Measurements from ENCODE around the gene HAL. TPM values are rescaled to one million over a fixed set of nuclear protein-coding genes. Genes with fewer than 3 reads are reported as not detected.

The HAL gene
- total and polyA plus RNA-seq, 10 of the 15 experiments (the other 5 are each of a cell fraction or from before 2014, with no cell fraction given): 0.04 to 0.45 (median 0.13) TPM; not detected in 1

GRCh38 chr12:95975491-95975890, 20.7 kb downstream of the HAL start:
- no peak for DNase-seq (ENCODE audit: low read depth, low spot score)
- Histone ChIP-seq H3K9me3 (replicated peaks; ENCODE audit: control insufficient read depth, insufficient read depth, low read length) (no peaks in the 10 kb centered on the region), H3K36me3 (ENCODE audit: control insufficient read depth in 2 of 2, insufficient read depth in 2 of 2, low read length in 1 of 2) (no peaks in the 10 kb centered on the region), H3K27me3 (replicated peaks in 1 of 2; ENCODE audit: control insufficient read depth in 2 of 2, insufficient read depth in 2 of 2, low read length in 1 of 2) (no peaks in the 10 kb centered on the region; a peak in 1 of 4 replicates), H3K79me2 (ENCODE audit: control insufficient read depth, insufficient read depth, low read length) (no peaks in the 10 kb centered on the region), H2AFZ (ENCODE audit: control insufficient read depth, low read depth, low read length) (no peak overlapping the region), H4K20me1 (ENCODE audit: control insufficient read depth, insufficient read depth) (no peaks in the 10 kb centered on the region), H3K4me3 (no peak overlapping the region), H3K4me2 (ENCODE audit: control insufficient read depth, insufficient read depth) (no peak overlapping the region), H3K27ac (ENCODE audit: control insufficient read depth, insufficient read depth) (no peak overlapping the region), H3K4me1 (ENCODE audit: control insufficient read depth, insufficient read depth, low read length) (no peaks in the 10 kb centered on the region), H3K9ac (ENCODE audit: control insufficient read depth, insufficient read depth, low read length) (no peak overlapping the region)
- no peak for ATAC-seq
- CTCF ChIA-PET: no interaction called here
- POLR2A ChIA-PET: interaction anchor here (0.6 kb wide), 1 partner anchor 34 kb away, joined by 5 read pairs; no protein-coding TSS in a partner anchor
- RAD21 ChIA-PET (ENCODE audit: unreplicated experiment): no interaction called here
- no TSS peak for BruUV-seq (replicated peaks)
- SMC1A ChIA-PET (ENCODE audit: uncharacterized antibody, unreplicated experiment): no interaction called here
- intact Hi-C loops (cut with micrococcal nuclease; ENCODE audit: unreplicated experiment): no loop called here
- WGBS (ENCODE audit: insufficient coverage, insufficient replicate concordance, low lambda C conversion rate, missing lambda C conversion rate): 37% methylated on average over 4 of the region's 4 CpGs
- TF ChIP-seq MYB (IDR thresholded peaks at IDR 0.05; ENCODE audit: borderline replicate concordance, low read depth, low read length) (no peak), PML (IDR thresholded peaks at IDR 0.05; ENCODE audit: low read length) (no peak), SIN3A (IDR thresholded peaks at IDR 0.05; ENCODE audit: low read depth, low read length) (no peak), BRCA1 (IDR thresholded peaks at IDR 0.05; ENCODE audit: low read depth, low read length) (no peak), CBX3 (IDR thresholded peaks at IDR 0.05; ENCODE audit: borderline replicate concordance, low read depth) (no peak), RFX5 (IDR thresholded peaks at IDR 0.05; ENCODE audit: low read depth, low read length) (no peak), CREM (IDR thresholded peaks at IDR 0.05; ENCODE audit: low read depth) (no peak), ETV6 (conservative IDR thresholded peaks at IDR 0.05 in 1 of 2, IDR thresholded peaks at IDR 0.05 in 1 of 2; ENCODE audit: borderline replicate concordance in 1 of 2, low read depth in 1 of 2) (no peak), SREBF2 (IDR thresholded peaks at IDR 0.05; ENCODE audit: low read length) (no peak), NKRF (conservative IDR thresholded peaks at IDR 0.05) (no peak), BHLHE40 (IDR thresholded peaks at IDR 0.05; ENCODE audit: borderline replicate concordance in 1 of 2, low read depth in 2 of 2, low read length in 1 of 2) (no peak), ZZZ3 (IDR thresholded peaks at IDR 0.05; ENCODE audit: control insufficient read depth, insufficient read length, low read depth) (no peak), EGR1 (IDR thresholded peaks at IDR 0.05; ENCODE audit: borderline replicate concordance in 1 of 2, low read depth in 2 of 2, low read length in 2 of 2) (no peak)
- TF ChIP-seq, protein P1, sequence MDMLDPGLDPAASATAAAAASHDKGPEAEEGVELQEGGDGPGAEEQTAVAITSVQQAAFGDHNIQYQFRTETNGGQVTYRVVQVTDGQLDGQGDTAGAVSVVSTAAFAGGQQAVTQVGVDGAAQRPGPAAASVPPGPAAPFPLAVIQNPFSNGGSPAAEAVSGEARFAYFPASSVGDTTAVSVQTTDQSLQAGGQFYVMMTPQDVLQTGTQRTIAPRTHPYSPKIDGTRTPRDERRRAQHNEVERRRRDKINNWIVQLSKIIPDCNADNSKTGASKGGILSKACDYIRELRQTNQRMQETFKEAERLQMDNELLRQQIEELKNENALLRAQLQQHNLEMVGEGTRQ (IDR thresholded peaks at IDR 0.05; ENCODE audit: borderline replicate concordance, low read depth, low read length): no peak
- TF ChIP-seq, protein P2, sequence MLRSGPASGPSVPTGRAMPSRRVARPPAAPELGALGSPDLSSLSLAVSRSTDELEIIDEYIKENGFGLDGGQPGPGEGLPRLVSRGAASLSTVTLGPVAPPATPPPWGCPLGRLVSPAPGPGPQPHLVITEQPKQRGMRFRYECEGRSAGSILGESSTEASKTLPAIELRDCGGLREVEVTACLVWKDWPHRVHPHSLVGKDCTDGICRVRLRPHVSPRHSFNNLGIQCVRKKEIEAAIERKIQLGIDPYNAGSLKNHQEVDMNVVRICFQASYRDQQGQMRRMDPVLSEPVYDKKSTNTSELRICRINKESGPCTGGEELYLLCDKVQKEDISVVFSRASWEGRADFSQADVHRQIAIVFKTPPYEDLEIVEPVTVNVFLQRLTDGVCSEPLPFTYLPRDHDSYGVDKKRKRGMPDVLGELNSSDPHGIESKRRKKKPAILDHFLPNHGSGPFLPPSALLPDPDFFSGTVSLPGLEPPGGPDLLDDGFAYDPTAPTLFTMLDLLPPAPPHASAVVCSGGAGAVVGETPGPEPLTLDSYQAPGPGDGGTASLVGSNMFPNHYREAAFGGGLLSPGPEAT (IDR thresholded peaks at IDR 0.05; ENCODE audit: low read depth): no peak
- TF ChIP-seq, protein P3, sequence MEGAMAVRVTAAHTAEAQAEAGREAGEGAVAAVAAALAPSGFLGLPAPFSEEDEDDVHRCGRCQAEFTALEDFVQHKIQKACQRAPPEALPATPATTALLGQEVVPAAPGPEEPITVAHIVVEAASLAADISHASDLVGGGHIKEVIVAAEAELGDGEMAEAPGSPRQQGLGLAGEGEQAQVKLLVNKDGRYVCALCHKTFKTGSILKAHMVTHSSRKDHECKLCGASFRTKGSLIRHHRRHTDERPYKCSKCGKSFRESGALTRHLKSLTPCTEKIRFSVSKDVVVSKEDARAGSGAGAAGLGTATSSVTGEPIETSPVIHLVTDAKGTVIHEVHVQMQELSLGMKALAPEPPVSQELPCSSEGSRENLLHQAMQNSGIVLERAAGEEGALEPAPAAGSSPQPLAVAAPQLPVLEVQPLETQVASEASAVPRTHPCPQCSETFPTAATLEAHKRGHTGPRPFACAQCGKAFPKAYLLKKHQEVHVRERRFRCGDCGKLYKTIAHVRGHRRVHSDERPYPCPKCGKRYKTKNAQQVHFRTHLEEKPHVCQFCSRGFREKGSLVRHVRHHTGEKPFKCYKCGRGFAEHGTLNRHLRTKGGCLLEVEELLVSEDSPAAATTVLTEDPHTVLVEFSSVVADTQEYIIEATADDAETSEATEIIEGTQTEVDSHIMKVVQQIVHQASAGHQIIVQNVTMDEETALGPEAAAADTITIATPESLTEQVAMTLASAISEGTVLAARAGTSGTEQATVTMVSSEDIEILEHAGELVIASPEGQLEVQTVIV (IDR thresholded peaks at IDR 0.05; ENCODE audit: borderline replicate concordance, partially characterized antibody): no peak
- TF ChIP-seq, protein P4, sequence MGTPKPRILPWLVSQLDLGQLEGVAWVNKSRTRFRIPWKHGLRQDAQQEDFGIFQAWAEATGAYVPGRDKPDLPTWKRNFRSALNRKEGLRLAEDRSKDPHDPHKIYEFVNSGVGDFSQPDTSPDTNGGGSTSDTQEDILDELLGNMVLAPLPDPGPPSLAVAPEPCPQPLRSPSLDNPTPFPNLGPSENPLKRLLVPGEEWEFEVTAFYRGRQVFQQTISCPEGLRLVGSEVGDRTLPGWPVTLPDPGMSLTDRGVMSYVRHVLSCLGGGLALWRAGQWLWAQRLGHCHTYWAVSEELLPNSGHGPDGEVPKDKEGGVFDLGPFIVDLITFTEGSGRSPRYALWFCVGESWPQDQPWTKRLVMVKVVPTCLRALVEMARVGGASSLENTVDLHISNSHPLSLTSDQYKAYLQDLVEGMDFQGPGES (IDR thresholded peaks at IDR 0.05): no peak
- in situ Hi-C loops (cut with MboI): no loop called here
- FAIRE-seq: no peak

Data from GM12878 (cell line).